NCI-H524 treated with DMSO at 0.1 percent for 48 hours (cell line): ENCODE measurements around the gene VPS37B.
"Not testable (repeated sequence)": the region's sequence is repeated elsewhere in the genome, so short reads cannot be mapped to it uniquely, and the experiment has no call there.

Source experiments
- DNase-seq: peaks from one replicate; lab custom pipeline; 2025; lab: John Stamatoyannopoulos, UW

VPS37B gene

GRCh38 chr12:122880668-122881067, 15.3 kb downstream of the VPS37B start:
- DNase-seq: no peak

GRCh38 chr12:122880155-122880667, 15.7 kb downstream of the VPS37B start:
- DNase-seq: no peak

- DNase-seq: no peak
Measured at GRCh38 chr12:122878780-122879612, 16.9 kb downstream of the VPS37B start.

GRCh38 chr12:122876731-122877130, 19.2 kb downstream of the VPS37B start:
- no peak for DNase-seq

- DNase-seq: not testable (repeated sequence)
Measured at GRCh38 chr12:122876281-122876680, 19.6 kb downstream of the VPS37B start.

GRCh38 chr12:122875590-122876220, 20.2 kb downstream of the VPS37B start:
- DNase-seq: no peak

- DNase-seq: no peak
Measured at GRCh38 chr12:122874081-122874480, 21.8 kb downstream of the VPS37B start.

- no peak for DNase-seq
Measured at GRCh38 chr12:122873540-122873939, 22.4 kb downstream of the VPS37B start.

GRCh38 chr12:122872815-122873361, 23.0 kb downstream of the VPS37B start:
- no peak for DNase-seq

GRCh38 chr12:122871851-122872780, 23.8 kb downstream of the VPS37B start:
- no peak for DNase-seq

GRCh38 chr12:122870867-122871664, 24.9 kb downstream of the VPS37B start:
- DNase-seq: no peak

GRCh38 chr12:122870163-122870842, 25.6 kb downstream of the VPS37B start:
- DNase-seq: no peak

GRCh38 chr12:122869207-122869973, 26.5 kb downstream of the VPS37B start:
- no peak for DNase-seq

- no peak for DNase-seq
Measured at GRCh38 chr12:122868471-122869177, 27.3 kb downstream of the VPS37B start.

- DNase-seq: no peak
Measured at GRCh38 chr12:122867691-122868461, 28.0 kb downstream of the VPS37B start.

- no peak for DNase-seq
Measured at GRCh38 chr12:122866950-122867607, 28.8 kb downstream of the VPS37B start.

GRCh38 chr12:122866379-122866778, 29.5 kb downstream of the VPS37B start:
- no peak for DNase-seq
